Vagina (tissue), 2 donors: ENCODE data around the gene TPPP3.

Experiments used
- POLR2AphosphoS5 ChIP-seq, 2 donors: sonication (generic); formaldehyde crosslinking; IDR thresholded peaks; one replicate each; pipeline ENCODE4 v1.9.0; 2017; ENCODE audit warnings: antibody characterized with exemption in 2 of 2, mild to moderate bottlenecking in 2 of 2, low read depth in 1 of 2; ENCODE audit not compliant: insufficient read depth in 1 of 2
- TF ChIP-seq, protein P1 (sequence below), 3 experiments: fragments of 450-650 bp in 2 of 3; fragments of 200-600 bp in 1 of 3; sonication (generic) in 1 of 3; IDR thresholded peaks; one replicate each; pipeline ENCODE4 v1.5.1; 2017 to 2019; ENCODE audit warnings: antibody characterized with exemption in 3 of 3, mild to moderate bottlenecking in 2 of 3, moderate library complexity in 2 of 3

- no peak for TF ChIP-seq POLR2AphosphoS5 (IDR thresholded peaks at IDR 0.05; ENCODE audit: insufficient read depth in 1 of 2, low read depth in 1 of 2)
- TF ChIP-seq, protein P1, sequence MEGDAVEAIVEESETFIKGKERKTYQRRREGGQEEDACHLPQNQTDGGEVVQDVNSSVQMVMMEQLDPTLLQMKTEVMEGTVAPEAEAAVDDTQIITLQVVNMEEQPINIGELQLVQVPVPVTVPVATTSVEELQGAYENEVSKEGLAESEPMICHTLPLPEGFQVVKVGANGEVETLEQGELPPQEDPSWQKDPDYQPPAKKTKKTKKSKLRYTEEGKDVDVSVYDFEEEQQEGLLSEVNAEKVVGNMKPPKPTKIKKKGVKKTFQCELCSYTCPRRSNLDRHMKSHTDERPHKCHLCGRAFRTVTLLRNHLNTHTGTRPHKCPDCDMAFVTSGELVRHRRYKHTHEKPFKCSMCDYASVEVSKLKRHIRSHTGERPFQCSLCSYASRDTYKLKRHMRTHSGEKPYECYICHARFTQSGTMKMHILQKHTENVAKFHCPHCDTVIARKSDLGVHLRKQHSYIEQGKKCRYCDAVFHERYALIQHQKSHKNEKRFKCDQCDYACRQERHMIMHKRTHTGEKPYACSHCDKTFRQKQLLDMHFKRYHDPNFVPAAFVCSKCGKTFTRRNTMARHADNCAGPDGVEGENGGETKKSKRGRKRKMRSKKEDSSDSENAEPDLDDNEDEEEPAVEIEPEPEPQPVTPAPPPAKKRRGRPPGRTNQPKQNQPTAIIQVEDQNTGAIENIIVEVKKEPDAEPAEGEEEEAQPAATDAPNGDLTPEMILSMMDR (IDR thresholded peaks at IDR 0.05) = no peak
These were observed 39.9 kb upstream of the TPPP3 start for GRCh38 chr16:67433131-67433719.
